GM12878 (cell line): Measurements from ENCODE around the gene CDC14B.

Experiments
- RAD21 ChIP-seq: IDR thresholded peaks from 2 replicates; pipeline ENCODE4 v1.6.1; 2011; ENCODE audit warnings: mild to moderate bottlenecking, low read depth, low read length, moderate library complexity; ENCODE audit not compliant: insufficient read depth
- TF ChIP-seq, protein P1 (sequence below): fragments of 450-650 bp; formaldehyde crosslinking; IDR thresholded peaks from 2 replicates; pipeline ENCODE4 v1.5.0; 2022; ENCODE audit warnings: mild to moderate bottlenecking, missing genetic modification characterization

DNA sequence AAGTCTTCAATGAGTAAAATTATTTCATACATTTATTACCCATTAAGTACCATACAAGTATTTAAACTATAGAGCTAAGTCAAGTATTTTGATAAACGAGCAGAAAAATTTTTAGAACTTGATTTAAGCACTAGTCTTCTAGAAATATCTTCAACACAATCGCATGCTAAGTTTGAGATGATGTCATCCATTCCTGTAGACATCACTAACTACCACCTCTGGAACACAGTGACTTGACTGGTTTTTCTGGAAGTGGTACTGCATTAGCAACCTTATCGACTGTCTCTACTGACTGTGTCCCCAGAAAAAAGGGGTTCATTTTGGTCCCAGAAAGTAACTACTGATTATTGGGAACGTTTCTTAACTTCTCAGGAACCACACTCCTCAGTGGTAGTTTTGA lies 69.0 kb downstream of the CDC14B start:
- TF ChIP-seq, protein P1, sequence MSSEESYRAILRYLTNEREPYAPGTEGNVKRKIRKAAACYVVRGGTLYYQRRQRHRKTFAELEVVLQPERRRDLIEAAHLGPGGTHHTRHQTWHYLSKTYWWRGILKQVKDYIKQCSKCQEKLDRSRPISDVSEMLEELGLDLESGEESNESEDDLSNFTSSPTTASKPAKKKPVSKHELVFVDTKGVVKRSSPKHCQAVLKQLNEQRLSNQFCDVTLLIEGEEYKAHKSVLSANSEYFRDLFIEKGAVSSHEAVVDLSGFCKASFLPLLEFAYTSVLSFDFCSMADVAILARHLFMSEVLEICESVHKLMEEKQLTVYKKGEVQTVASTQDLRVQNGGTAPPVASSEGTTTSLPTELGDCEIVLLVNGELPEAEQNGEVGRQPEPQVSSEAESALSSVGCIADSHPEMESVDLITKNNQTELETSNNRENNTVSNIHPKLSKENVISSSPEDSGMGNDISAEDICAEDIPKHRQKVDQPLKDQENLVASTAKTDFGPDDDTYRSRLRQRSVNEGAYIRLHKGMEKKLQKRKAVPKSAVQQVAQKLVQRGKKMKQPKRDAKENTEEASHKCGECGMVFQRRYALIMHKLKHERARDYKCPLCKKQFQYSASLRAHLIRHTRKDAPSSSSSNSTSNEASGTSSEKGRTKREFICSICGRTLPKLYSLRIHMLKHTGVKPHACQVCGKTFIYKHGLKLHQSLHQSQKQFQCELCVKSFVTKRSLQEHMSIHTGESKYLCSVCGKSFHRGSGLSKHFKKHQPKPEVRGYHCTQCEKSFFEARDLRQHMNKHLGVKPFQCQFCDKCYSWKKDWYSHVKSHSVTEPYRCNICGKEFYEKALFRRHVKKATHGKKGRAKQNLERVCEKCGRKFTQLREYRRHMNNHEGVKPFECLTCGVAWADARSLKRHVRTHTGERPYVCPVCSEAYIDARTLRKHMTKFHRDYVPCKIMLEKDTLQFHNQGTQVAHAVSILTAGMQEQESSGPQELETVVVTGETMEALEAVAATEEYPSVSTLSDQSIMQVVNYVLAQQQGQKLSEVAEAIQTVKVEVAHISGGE (CRISPR knock-in tag): no peak
- no peak for TF ChIP-seq RAD21
